Subcutaneous abdominal adipose tissue (tissue), 5 donors: Measurements from ENCODE around the gene LRRC36.

Experiments
- H3K27ac ChIP-seq: one replicate; pipeline ENCODE4 v1.7.0; 2013; ENCODE audit warnings: low read depth, mild to moderate bottlenecking, inconsistent platforms, low read length, moderate library complexity
- H3K27me3 ChIP-seq, 5 donors: one replicate each; pipeline ENCODE4 v1.7.0; 2013; ENCODE audit warnings: low read length in 5 of 5, inconsistent platforms in 1 of 5; ENCODE audit not compliant: control insufficient read depth in 5 of 5, insufficient read depth in 4 of 5
- H3K36me3 ChIP-seq, 5 donors: one replicate each; pipeline ENCODE4 v1.7.0; 2013; ENCODE audit warnings: low read length in 5 of 5; ENCODE audit not compliant: control insufficient read depth in 5 of 5, insufficient read depth in 5 of 5
- H3K4me1 ChIP-seq, 5 donors: one replicate each; pipeline ENCODE4 v1.7.0; 2013; ENCODE audit warnings: low read length in 5 of 5, mild to moderate bottlenecking in 3 of 5, moderate library complexity in 1 of 5; ENCODE audit not compliant: control insufficient read depth in 5 of 5, insufficient read depth in 5 of 5
- H3K4me3 ChIP-seq, 5 donors: one replicate each; pipeline ENCODE4 v1.7.0; 2013; ENCODE audit warnings: low read length in 5 of 5, low read depth in 1 of 5
- H3K9ac ChIP-seq, 5 donors: one replicate each; pipeline ENCODE4 v1.7.0; 2013; ENCODE audit warnings: low read length in 5 of 5, mild to moderate bottlenecking in 4 of 5, moderate library complexity in 3 of 5
- H3K9me3 ChIP-seq, 5 donors: one replicate each; pipeline ENCODE4 v1.7.0; 2013; ENCODE audit warnings: low read length in 5 of 5; ENCODE audit not compliant: control insufficient read depth in 5 of 5
- donor health status: healthy.
- donor health status: healthy.
- donor health status: healthy.
- donor health status: healthy.
- donor health status: healthy.

LRRC36 gene

DNA sequence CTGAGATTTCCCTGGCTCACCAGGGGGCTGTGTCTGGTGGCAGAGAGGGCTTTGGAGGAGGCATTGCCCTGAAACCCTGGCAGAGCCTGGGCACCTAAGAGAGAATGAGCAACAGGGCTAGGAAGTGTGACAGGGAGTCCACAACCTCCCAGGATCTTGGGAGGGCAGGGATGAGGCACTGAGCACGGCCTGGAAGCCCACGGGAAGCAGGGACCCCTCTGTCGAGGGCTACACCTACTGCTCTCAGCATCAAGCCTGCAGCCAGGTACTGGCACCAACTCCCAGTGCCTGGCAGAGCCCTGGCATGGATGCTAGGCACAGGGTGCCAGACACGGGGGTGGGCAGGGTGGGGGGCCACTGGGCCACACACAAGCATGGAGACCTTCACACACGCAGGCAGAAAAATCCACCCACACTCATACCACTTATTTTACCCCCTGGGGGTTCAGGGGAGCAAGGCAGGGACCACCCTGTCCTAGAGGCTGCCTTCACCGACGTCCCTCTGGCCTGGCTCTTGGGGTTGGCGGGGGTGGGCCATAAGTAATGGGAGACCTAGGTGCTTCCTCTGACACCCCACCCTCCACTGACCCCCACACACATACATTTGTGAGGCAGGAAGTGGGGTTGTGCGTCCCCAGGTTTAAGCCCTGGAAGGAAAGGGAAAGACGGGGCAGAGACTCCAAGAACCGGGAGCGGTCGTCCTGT, 103.3 kb downstream of the LRRC36 start:
- Histone ChIP-seq H3K27me3 (peaks cover 12 to 37% (median 22%) of the 10 kb centered on the region in 5 donors), H3K4me3 (peak overlapping the region in 4 of 5 donors; percentile 27 to 63 (median 44)), H3K27ac (no peak overlapping the region), H3K9ac (peak overlapping the region in 1 of 5 donors; percentile 5), H3K4me1 (peaks cover 1 to 42% (median 27%) of the 10 kb centered on the region in 5 donors), H3K36me3 (no peaks in the 10 kb centered on the region), H3K9me3 (no peaks in the 10 kb centered on the region)

DNA sequence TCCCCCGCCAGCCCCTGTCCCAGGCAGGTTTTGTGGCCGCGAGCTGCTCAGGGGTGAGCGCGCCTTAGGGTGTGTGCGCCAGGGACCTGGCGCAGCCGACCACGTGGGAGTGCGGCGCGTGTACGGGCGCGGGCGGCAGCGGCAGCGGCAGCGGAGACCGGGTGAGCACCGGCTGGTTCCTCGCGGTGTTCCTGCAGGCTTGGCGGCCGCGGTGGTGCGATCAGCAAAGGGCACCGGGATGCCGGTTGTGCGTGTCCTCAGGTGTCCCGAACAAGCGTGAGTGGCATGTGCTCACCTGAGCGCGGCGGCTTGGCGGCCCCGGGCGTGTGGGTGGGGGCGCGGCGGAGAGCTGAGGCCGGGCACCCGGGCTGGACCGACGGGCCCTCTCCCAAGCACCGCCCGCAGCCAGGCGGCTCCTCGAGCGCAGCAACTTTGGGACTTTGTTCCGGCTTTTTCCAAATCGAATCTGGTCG, 103.9 kb downstream of the LRRC36 start:
- Histone ChIP-seq H3K4me3 (peak overlapping the region in 4 of 5 donors; percentile 27 to 63 (median 44)), H3K4me1 (peaks cover 1 to 42% (median 31%) of the 10 kb centered on the region in 5 donors), H3K9ac (peak overlapping the region in 1 of 5 donors; percentile 5), H3K27ac (no peak overlapping the region), H3K27me3 (peaks cover 10 to 32% (median 20%) of the 10 kb centered on the region in 5 donors), H3K36me3 (peaks cover 0 to 2% (median under 1%) of the 10 kb centered on the region in 5 donors), H3K9me3 (no peaks in the 10 kb centered on the region)

DNA sequence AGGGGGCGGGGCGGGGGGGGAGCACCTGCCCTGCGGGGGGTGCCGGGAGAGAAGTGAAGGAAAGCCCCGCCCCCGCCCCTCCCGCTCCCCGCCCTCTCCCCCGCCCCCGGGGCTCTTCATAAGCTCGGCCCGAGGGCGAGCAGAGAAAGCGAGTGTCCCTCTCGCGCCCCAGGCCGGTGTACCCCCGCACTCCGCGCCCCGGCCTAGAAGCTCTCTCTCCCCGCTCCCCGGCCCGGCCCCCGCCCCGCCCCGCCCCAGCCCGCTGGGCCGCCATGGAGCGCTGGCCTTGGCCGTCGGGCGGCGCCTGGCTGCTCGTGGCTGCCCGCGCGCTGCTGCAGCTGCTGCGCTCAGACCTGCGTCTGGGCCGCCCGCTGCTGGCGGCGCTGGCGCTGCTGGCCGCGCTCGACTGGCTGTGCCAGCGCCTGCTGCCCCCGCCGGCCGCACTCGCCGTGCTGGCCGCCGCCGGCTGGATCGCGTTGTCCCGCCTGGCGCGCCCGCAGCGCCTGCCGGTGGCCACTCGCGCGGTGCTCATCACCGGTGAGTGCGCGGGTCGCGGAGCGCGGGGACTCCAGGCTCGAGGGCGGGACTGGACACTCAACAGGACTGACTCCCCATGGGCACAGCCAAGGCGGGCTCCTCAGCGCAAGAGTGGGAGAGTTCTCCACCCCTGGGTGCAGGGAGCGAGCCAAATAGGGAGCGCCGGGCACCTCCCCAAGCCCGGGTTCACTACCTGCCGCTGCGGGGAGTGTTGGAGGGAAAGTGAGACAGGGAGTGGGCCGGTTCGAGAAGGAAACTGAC, 104.6 kb downstream of the LRRC36 start, which contains the start of gene HSD11B2:
Gene HSD11B2 (plus strand): TSS at position 145 of the 798 bp plus-strand sequence. CDS start 128 bp downstream, at position 273.
- peaks cover 1 to 38% (median 28%) of the 10 kb centered on the region in 5 donors for H3K4me1 ChIP-seq
- H3K4me3 ChIP-seq = peak within 1 kb of the TSS; percentile 27 to 63 (median 50)
- no peaks in the 10 kb centered on the region for H3K9me3 ChIP-seq
- peaks cover 0 to 5% (median 2%) of the 10 kb centered on the region in 5 donors for H3K36me3 ChIP-seq
- no peak within 1 kb of the TSS for H3K27ac ChIP-seq
- peaks cover 5 to 25% (median 14%) of the 10 kb centered on the region in 5 donors for H3K27me3 ChIP-seq
- H3K9ac ChIP-seq = peak within 1 kb of the TSS in 3 of 5 donors; percentile 21 to 41 (median 25)

DNA sequence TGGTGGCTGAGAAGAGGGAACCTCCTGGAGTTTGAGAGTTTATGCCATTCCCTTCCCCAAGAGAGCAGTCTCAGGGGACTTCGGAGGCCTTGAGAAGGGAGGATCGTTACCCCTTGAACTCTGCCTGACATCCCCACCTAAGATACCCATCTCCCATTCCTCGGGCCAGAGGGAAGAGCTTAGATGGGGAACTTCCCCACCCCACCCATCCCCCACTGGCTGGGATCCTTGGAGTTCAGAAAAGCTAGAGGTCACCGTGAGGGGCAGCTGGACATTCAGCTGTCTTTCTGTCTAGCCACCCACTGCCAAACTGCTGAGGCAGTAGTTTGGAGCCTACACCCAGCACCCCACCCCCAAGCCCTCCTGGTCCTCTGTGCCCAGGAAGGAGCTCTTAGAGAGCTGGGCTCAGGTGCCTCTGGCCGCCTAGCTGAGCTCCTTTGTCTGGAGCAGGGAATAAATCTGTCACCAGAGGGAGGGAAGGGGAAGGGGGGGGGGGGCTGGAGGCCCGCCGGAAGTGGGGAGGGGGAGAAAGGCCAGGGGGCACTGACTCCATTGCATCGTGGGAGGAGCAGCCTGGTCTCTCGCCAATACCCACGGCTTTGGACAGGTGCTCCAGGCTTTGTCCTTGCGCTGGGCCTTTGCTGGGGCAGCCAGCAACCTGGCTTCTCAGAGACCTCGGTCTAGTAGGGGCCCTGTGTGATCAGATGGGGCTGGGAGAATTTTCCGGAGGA, 105.3 kb downstream of the LRRC36 start:
- peak overlapping the region; percentile 27 to 63 (median 48) for H3K4me3 ChIP-seq
- H3K27ac ChIP-seq = no peak overlapping the region
- peaks cover 5 to 21% (median 10%) of the 10 kb centered on the region in 5 donors for H3K27me3 ChIP-seq
- H3K36me3 ChIP-seq = peaks cover 0 to 11% (median 8%) of the 10 kb centered on the region in 5 donors
- peaks cover 1 to 34% (median 28%) of the 10 kb centered on the region in 5 donors for H3K4me1 ChIP-seq
- H3K9me3 ChIP-seq = no peaks in the 10 kb centered on the region
- H3K9ac ChIP-seq = peak overlapping the region in 3 of 5 donors; percentile 21 to 41 (median 25)

DNA sequence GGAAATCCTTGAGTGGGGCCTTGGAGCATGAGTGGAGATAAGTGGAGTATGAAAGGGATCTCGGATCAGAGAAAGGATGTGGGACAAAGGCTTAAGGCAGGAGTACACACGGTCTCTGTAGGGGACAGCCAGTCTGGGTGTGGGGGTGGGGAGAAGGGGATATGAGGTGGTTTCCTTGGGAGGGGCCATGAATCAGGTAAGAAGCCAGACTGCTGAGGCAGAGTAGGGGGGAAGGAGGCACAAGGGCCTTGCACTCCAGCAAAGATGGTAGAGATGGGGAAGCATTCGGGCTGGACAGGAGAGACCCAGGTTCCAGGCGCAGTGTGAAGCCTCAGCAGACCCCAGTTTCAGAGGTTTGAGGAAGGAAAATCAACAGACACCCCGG, 105.9 kb downstream of the LRRC36 start:
- H3K27me3 ChIP-seq = peaks cover 5 to 18% (median 10%) of the 10 kb centered on the region in 5 donors
- peaks cover 0 to 17% (median 13%) of the 10 kb centered on the region in 5 donors for H3K36me3 ChIP-seq
- no peaks in the 10 kb centered on the region for H3K9me3 ChIP-seq
- no peak overlapping the region for H3K9ac ChIP-seq
- no peak overlapping the region for H3K27ac ChIP-seq
- H3K4me3 ChIP-seq = no peak overlapping the region
- peaks cover 1 to 30% (median 28%) of the 10 kb centered on the region in 5 donors for H3K4me1 ChIP-seq

DNA sequence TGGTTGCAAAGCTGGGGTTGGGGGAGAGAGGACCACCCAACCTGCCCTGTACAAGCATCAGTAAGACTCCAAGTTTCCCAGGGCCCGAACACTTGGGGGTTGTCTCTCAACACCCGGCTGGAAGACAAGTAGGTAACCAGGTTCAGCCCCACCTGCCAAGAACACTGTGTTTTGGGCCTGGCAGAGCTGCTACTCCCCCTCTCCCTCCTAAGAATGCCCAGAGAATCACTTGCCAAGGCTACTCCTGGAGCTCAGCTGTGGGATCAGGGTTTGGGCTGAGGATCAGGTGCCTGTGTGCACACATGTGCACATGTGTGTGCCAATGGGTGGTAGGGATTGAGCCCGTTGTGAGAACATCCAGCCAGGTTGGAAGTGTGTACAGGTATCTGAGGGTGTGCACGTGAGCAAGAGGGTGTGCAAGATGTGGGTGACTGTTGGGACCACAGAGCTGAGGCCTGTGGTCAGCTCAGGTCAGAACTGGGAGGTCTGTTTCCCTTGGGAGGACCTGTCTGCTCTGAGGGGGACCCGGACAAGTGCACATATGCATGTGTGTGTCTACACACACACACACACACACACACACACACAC, 106.6 kb downstream of the LRRC36 start:
- no peak overlapping the region for H3K27ac ChIP-seq
- peaks cover 0 to 13% (median 5%) of the 10 kb centered on the region in 5 donors for H3K27me3 ChIP-seq
- no peak overlapping the region for H3K4me3 ChIP-seq
- H3K9me3 ChIP-seq = no peaks in the 10 kb centered on the region
- peaks cover 0 to 24% (median 21%) of the 10 kb centered on the region in 5 donors for H3K36me3 ChIP-seq
- H3K9ac ChIP-seq = no peak overlapping the region
- peaks cover 1 to 24% (median 23%) of the 10 kb centered on the region in 5 donors for H3K4me1 ChIP-seq
